KOPT-K1 (cell line): ENCODE results near the gene UCP2.

Experiments
- H3K27ac ChIP-seq: fragments of 200-600 bp; sonication (generic); 2 replicates; pipeline ENCODE4 v1.5.1; 2016; ENCODE audit warnings: antibody characterized with exemption, mild to moderate bottlenecking, low read depth, low read length; ENCODE audit not compliant: poor library complexity, severe bottlenecking
- H3K36me3 ChIP-seq: fragments of 200-600 bp; sonication (generic); 2 replicates; pipeline ENCODE4 v1.5.1; 2017; ENCODE audit warnings: antibody characterized with exemption, mild to moderate bottlenecking, low read length, moderate library complexity; ENCODE audit not compliant: insufficient read depth
- H3K9me3 ChIP-seq: fragments of 200-600 bp; sonication (generic); 2 replicates; pipeline ENCODE4 v1.5.1; 2017; ENCODE audit warnings: antibody characterized with exemption, low read length, mild to moderate bottlenecking; ENCODE audit not compliant: insufficient read depth, poor library complexity, severe bottlenecking

Gene UCP2

DNA sequence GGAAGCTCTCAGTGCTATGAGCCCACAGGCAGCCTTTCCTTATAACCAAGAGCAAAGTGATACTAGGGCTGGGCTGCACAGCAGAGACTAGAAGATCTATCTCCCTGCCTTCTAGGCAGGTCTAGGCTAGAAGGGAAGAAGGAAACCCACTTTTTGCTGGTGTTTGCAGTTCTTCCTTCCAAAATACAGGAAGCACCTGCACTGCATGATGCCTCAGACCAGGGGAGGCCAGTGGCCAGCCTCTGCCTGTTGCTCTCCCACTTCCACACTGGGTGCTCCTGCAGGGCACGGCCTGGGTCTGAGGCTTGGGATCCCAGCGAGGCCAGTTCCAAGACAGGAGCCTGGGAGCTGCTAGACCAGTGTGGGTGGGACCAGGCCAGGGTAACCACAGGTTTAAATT, 32.2 kb upstream of the UCP2 start:
- H3K36me3 ChIP-seq: peaks cover 50% of the 10 kb centered on the region
- no peaks in the 10 kb centered on the region for H3K9me3 ChIP-seq

DNA sequence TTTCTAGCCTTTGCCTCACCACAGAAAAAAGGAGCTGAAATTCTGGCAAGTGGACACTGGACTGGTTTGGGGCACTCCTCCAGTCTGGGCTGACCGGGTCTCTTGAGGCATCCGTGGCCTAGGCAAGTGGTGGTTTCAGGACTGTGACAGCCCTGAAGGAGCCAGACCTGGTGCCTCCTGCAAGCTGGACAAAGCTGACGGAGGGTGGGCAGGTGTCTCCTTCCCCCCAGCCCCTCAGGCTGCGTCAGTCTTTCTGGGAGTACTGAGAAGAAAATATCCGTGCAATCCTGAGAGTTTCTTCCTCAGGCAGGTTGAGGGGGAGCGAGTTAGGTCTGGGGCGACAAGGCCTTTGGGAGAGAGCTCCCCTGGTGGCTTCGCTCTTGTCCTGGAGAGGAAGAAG, 30.5 kb upstream of the UCP2 start:
- H3K9me3 ChIP-seq: no peaks in the 10 kb centered on the region
- H3K36me3 ChIP-seq: peaks cover 41% of the 10 kb centered on the region
- H3K27ac ChIP-seq: no peak overlapping the region

More for the DNA sequence above, 32.2 kb upstream of the UCP2 start:
- H3K27ac ChIP-seq: peak overlapping the region; percentile 7

DNA sequence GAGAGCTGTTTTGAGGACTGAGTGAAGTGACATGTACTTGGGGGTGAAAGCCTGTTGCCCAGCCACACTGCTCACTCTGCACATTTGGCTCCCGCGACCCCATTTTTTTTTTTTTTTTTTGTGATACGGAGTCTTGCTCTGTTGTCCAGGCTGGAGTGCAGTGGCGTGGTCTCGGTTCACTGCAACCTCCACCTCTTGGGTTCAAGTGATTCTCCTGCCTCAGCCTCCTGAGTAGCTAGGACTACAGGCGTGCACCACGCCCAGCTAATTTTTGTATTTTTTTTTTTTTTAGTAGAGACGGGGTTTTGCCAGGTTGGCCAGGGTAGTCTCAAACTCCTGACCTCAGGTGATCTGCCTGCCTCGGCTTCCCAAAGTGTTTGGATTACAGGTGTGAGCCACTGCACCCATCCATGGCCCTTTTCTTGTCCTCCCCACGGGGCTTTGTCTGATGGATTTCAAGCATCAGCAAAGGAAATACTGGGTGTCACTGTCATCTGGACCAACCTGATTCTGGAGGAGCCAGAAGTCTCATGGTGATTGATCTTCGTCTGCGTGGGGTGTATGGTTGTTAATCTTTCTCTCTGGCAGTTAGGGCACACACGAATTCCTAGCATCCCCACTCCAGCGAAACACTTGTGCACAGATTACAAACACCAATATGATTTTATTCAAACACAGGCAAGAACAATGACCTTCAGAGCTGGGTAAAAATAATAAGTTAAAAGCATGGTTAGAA, 29.6 kb upstream of the UCP2 start:
- H3K9me3 ChIP-seq: no peaks in the 10 kb centered on the region
- peaks cover 35% of the 10 kb centered on the region for H3K36me3 ChIP-seq
- peak overlapping the region; percentile 4 for H3K27ac ChIP-seq

DNA sequence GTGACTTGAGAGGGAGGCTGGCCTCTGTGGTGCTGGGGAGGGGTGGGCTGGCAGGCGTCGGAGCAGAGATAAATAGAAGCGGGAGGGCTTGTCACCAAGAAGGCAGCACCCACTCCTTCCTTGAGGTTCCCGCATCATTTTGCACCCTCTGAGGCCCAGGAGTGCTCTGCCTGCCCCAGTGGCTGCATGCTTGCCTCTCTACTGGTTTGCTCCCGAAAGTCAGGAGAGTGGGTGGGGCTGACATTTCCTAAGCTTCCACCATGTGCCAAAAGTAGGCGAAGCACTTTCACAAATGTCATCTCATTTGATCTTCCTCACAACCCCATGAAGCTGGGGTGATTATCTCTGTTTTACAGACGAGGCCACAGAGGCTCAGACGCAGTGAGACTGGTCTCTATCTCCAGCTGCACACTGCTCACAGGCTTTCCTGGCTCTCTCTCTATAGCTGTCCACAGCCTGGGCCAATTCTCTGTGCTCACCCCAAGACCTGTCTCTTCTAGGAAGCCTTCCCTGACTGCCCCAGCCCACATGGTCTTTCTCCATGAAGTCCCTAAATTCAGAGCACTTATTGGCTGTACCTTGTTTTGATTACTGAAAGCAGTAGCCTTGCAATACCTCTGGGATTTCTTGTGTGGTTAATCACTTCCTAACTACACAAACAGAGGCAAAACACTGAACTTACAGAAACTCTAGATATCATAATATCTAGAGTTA, 28.9 kb upstream of the UCP2 start:
- H3K27ac ChIP-seq: peak overlapping the region; percentile 4
- peaks cover 28% of the 10 kb centered on the region for H3K36me3 ChIP-seq
- H3K9me3 ChIP-seq: no peaks in the 10 kb centered on the region

DNA sequence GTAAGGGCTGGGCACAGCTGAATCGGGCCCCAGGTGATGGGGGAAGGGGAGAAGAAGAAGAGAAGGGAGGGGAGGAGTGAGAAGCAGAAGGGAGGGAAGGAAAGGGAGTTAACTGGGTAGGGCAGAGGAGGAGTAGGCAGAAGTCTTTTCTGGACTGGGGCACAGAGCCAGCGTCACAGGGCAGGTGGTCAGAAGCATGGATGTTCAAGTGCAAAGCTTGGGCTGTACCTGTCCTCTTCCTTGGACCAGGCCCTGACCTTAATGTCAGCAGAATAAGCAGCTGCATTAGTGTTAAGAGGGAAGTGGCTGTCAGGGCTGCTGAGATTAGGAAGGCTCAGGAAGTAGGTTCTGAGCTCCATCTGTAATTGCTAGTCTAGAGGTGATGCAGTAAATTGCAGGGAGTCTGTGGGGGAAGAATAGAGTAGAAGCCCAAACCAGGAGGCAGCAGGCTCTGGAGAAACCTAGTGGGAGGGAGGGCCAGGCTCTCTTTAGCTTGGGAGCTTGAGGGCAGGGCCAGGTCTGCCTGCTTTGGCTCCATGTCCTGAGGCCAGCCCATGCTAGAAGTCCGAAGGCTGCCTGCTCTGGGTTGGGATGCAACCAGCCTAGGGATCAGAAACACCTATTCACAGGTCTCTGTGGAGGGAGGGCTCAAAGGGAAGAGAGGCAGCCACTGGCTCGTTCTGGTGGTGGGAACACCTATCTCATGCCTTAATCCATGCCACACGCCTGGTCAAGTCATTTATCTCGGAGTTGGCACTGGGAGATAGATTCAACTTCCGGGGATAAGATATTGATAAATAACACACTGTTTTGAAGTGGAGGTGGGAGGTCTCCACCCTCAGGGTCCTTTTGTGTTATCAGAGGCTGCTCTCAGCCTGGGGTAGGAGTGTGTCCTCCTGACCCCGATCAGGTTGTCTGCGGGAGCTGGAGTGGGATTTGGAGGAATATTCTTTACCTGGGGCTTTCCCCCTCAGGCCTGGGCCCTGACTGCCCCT, 28.0 kb upstream of the UCP2 start:
- peaks cover 20% of the 10 kb centered on the region; the same call in 1 of the 2 replicates for H3K36me3 ChIP-seq
- H3K27ac ChIP-seq: peak overlapping the region; percentile 4
- H3K9me3 ChIP-seq: no peaks in the 10 kb centered on the region

DNA sequence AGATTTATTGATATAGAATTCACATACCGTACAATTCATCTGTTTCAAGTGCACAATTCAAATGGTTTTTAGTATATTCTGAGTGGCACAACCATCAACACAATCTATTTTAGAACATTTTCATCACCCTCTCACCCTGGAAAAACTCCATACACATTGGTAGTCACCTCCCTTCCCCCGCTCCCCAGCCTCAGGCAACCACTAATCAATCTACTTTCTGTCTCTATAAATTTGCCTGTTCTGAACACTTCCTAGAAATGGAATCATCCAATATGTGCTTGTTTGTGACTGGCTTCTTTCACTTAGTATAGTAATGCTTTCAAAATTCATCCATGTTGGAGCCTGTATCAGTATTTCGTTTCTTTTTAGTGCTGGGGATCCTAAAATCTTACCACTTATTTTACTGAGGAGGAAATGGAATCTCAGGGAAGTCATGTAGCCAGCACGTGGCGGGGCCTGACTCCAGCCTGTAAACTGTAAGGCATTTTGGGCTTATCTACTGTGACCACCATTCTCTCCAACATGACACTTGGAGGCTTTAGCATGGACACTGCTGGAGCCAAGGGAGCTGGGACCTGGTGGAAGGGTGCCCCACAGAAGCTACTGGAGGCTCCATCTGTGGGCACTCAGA, 27.1 kb upstream of the UCP2 start:
- Histone ChIP-seq H3K36me3 (peaks cover 20% of the 10 kb centered on the region; the same call in 1 of the 2 replicates), H3K9me3 (no peaks in the 10 kb centered on the region), H3K27ac (no peak overlapping the region)

DNA sequence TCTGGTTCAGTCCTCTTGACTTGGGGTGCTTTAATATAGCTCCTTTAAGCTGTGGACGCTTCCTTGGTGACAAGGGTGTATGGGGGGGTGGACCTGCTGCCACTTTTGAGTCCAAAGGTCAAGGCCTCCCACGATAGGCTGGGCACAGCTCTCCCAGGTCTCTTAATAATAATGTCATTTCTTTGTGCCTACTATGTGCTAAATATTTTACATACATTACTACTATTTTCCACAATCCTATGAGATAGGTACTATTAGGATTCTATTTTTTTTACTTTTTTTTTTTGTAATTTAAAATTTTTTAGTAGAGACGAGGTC, 26.5 kb upstream of the UCP2 start:
- H3K9me3 ChIP-seq: no peaks in the 10 kb centered on the region
- H3K27ac ChIP-seq: no peak overlapping the region

DNA sequence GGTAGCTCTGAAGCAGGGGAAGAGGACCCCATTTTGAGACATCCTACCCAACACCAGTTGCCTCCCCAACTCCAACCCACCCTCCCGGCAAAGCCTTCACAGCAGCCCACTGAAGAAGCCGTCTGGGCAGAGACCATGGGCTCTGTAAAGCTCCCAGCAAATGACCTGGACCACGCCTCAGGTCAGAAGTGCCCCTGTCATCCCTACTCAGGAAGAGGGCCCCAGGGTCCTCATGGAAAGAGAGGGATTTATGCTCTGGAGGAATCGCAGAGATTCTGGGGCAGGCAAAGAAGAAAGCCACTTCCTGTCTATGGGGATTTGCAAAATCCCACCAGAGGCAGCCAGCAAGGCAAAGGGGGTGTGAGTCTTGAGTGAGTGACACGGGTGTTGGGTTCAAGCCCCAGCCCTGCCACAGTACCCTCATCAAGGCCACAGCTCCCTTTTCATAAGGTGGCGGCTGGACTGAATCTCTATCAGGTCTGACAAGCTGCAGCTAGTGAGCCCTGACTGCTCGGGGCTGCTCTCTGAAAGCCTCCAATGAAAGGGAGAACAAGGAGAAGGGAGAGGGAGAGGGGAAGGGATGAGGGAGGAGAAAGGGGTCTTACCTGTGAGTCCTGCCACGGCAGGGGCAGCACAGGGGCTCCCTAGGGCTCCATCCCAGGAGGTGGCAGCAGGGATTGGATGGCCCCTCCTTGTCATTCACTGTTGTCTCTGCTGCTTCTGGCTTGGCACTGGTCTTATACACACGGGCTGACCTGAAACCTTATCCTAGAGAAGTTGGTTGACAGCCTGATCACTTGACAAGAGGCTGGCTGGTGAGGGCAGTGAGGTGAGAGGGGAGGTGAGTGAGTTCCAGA, 26.0 kb upstream of the UCP2 start, which contains the start of gene UCP3:
UCP3 (minus strand) TSS at position 713 of the 857 bp plus-strand sequence. CDS start 2,043 bp downstream, outside the sequence.
- Histone ChIP-seq H3K9me3 (no peaks in the 10 kb centered on the region), H3K36me3 (peaks cover 22% of the 10 kb centered on the region; the same call in 1 of the 2 replicates), H3K27ac (no peak within 1 kb of the TSS)

More for the DNA sequence above, 26.5 kb upstream of the UCP2 start:
- peaks cover 20% of the 10 kb centered on the region; the same call in 1 of the 2 replicates for H3K36me3 ChIP-seq

DNA sequence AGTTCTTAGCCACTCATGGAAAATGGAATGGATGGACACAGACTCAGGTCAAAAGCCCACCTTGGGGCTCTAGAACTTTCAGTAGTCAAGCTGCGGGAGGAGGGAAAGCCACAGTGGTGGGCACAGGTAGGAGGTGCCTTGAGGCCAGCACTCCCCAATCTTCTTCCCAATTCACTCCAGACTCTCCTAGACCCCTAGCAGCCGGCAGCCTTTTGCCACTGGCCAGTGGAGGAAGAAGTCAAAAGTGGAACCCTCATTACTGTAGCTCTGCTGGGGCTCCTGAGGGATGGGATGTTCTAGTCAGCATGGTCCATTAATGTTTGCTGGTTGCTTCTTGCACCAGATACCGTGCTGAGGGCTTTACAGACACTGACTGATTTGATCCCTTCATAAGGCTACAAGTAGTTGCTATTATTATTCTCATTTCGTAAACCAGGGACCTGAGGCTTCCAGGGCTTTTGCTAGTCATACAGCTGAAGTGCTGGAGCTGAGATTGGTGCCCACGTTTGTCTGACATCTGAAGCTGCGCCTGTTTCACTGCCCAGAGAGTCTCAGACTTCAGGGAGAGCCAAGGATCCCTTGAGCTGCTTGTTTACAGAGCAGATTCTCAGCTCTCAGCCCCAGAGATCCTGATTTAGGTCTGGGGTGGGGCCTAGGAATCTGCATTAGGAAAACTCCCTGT, 25.2 kb upstream of the UCP2 start:
- peaks cover 22% of the 10 kb centered on the region; the same call in 1 of the 2 replicates for H3K36me3 ChIP-seq
- no peaks in the 10 kb centered on the region for H3K9me3 ChIP-seq
- H3K27ac ChIP-seq: no peak overlapping the region

DNA sequence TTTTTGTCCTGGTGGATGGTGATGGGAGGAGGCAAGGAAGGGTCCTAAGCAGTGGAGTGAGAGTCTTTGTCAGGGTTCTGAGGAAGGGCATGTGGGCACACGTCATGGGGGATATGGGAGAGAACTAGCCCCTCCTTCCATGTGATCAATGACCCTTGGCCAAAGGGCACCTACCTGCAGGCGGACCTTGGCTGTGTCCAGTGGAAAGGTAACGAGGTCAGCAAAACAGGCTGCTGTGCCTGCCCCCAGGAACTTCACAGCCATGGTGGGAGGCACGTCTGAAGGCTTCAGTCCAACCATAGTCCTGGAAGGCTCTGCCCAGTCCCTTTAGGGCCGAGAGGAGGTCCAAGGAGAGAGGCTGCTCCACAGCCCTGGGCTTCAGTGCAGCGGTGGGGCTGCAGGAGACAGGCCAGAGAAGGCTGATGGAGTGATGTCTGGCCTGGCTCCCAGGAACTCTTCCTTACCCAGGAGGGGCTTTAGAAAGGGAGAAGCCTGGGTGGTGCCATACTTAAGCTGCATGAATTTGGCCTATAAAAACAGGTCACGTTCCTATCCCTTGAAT, 24.2 kb upstream of the UCP2 start:
- H3K27ac ChIP-seq: no peak overlapping the region
- no peaks in the 10 kb centered on the region for H3K9me3 ChIP-seq
- H3K36me3 ChIP-seq: peaks cover 17% of the 10 kb centered on the region; the same call in 1 of the 2 replicates

DNA sequence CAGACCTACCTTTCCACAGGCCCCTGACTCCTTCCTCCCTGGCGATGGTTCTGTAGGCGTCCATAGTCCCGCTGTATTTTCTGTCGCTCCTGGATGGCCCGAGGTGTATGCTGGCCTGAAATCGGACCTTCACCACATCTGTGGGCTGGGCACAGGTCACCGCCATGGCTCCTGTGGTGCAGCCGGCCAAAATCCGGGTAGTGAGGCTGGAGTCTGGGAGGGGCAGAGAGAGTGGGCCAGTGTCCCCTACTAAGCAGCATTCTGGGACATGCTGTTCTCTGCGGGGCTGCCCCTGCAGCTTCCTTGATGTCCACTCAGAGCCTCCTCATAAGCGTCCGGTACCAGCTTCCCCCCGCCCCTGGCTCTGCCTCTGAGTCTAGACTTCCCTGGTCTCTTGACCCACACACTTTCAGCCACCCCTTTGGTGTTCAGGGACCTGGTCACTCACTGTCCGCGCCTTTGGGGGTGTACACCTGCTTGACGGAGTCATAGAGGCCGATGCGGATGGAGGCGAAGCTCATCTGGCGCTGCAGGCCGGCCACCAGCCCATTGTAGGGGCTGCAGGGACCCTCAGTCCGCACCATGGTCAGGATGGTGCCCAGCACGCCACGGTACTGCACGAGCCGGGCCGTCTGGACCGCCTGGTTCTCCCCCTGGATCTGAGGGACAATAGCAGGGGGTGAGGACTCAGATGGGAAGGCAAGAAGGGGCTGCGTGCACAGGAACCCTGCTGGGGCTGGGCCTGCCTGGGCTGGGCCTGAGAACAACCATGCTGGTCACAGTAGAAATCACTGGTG, 23.3 kb upstream of the UCP2 start:
- Histone ChIP-seq H3K36me3 (peaks cover 17% of the 10 kb centered on the region; the same call in 1 of the 2 replicates), H3K9me3 (no peaks in the 10 kb centered on the region), H3K27ac (peak overlapping the region; percentile 54)

DNA sequence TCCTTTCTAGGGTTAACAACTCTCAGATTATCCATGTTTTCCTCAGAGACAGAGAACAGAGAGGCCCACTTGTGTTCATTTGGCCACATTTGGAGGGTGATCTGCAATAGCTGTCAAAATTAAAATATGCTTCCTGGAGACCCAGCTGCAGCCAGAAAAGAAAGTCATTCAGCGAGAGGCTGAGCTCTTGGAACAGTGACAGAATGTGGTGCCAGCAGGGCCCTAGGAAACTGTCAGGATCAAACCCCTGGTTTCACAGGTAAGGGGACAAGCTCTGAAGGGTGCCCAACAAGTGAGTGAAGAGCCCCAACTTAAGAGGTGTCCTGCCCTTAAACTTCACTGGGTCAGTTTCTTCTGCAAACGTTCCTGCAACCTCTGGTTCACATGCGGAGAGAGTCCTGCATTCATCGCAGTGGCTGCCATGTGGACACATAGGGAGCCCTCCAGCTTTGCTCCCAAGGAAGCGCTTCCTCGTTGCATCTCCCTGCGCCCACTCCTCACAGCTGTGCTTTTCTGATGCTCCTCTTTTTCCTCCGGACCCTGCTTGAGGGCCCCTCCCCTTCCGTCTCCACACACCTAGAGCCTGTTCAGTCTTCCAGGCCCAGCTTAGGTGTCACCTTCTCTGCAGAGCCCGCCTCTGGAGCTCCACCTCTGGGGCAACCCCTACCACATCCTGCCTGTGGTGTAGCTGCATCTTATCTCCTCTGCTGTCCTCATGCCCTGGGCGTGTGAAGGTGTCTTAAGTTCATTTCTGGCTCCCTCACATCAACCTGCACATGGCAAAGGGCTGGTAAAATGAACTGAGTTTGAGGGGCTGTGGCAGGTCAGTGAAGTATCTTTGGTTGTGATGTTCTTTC, 22.3 kb upstream of the UCP2 start:
- H3K27ac ChIP-seq: peak overlapping the region; percentile 54
- H3K36me3 ChIP-seq: peaks cover 17% of the 10 kb centered on the region; the same call in 1 of the 2 replicates
- H3K9me3 ChIP-seq: no peaks in the 10 kb centered on the region
